MM.1S (cell line): ENCODE measurements around the gene IARS1.

Experiments used
- EZH2phosphoT487 ChIP-seq: fragments of 300-600 bp; sonication (generic); IDR thresholded peaks from 2 replicates; pipeline ENCODE4 v1.6.1; 2018; ENCODE audit warnings: antibody characterized with exemption, low read length
- TF ChIP-seq, protein P1 (sequence below): fragments of 300-600 bp; sonication (generic); IDR thresholded peaks from 2 replicates; pipeline ENCODE4 v1.5.1; 2016; ENCODE audit warnings: antibody characterized with exemption, low read length, mixed read lengths

DNA sequence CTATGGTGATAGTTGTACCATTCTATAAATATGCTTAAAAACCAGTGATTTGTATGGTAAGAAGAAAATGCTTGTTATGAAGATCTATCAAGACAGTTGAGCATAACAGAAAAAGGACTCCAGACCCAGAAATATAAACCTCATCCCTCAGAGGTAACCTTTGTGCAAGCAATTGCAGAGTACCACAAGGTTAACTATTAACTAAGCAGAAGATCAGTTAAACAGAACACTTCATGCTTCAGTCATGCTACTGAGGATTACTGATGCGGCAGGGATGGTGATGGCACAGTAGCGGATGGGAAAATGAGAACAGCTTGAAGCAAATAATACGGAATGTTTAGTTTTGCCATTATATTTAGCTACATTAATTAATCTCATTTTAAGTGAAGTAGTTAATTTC is 45.5 kb downstream of the IARS1 start:
- TF ChIP-seq, protein P1, sequence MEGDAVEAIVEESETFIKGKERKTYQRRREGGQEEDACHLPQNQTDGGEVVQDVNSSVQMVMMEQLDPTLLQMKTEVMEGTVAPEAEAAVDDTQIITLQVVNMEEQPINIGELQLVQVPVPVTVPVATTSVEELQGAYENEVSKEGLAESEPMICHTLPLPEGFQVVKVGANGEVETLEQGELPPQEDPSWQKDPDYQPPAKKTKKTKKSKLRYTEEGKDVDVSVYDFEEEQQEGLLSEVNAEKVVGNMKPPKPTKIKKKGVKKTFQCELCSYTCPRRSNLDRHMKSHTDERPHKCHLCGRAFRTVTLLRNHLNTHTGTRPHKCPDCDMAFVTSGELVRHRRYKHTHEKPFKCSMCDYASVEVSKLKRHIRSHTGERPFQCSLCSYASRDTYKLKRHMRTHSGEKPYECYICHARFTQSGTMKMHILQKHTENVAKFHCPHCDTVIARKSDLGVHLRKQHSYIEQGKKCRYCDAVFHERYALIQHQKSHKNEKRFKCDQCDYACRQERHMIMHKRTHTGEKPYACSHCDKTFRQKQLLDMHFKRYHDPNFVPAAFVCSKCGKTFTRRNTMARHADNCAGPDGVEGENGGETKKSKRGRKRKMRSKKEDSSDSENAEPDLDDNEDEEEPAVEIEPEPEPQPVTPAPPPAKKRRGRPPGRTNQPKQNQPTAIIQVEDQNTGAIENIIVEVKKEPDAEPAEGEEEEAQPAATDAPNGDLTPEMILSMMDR, result no peak
- TF ChIP-seq EZH2phosphoT487, result no peak
